Astrocyte of the cerebellum (primary cell): Measurements from ENCODE around the gene MED13L.

ENCODE experiments used
- DNase-seq: peaks from one replicate; pipeline ENCODE4 v3.0.0-alpha.2; 2011; ENCODE audit warnings: low read depth
- H3K4me3 ChIP-seq: 2 replicates; pipeline ENCODE4 v1.5.1; 2011; ENCODE audit warnings: mild to moderate bottlenecking, low read depth, low read length, moderate library complexity
- CTCF ChIP-seq: IDR thresholded peaks from 2 replicates; pipeline ENCODE4 v1.5.1; 2012; ENCODE audit warnings: low read length, low read depth, moderate library complexity, mild to moderate bottlenecking; ENCODE audit errors: missing control alignments
- in situ Hi-C: cut with HindIII; loops from 2 replicates; pipeline ENCODE4 v1.10.0; 2017; ENCODE audit warnings: low sequenced_read_pairs

MED13L gene

GRCh38 chr12:115923851-115924250 is 353.6 kb downstream of the MED13L start:
- no peak for TF ChIP-seq CTCF
- in situ Hi-C loops, result no loop called here
- no peak for DNase-seq
- no peak overlapping the region for H3K4me3 ChIP-seq

- DNase-seq, result no peak
- no peak overlapping the region for H3K4me3 ChIP-seq
- no peak for TF ChIP-seq CTCF
- in situ Hi-C loops, result no loop called here
These were observed 354.4 kb downstream of the MED13L start for GRCh38 chr12:115922952-115923564.

- in situ Hi-C loops, result no loop called here
These were observed 356.9 kb downstream of the MED13L start for GRCh38 chr12:115920395-115921183.

GRCh38 chr12:115918763-115919162 is 358.7 kb downstream of the MED13L start:
- TF ChIP-seq CTCF, result no peak
- in situ Hi-C loops, result no loop called here
- DNase-seq, result no peak

More at GRCh38 chr12:115920395-115921183, 356.9 kb downstream of the MED13L start:
- DNase-seq, result no peak
- no peak for TF ChIP-seq CTCF
- no peak overlapping the region for H3K4me3 ChIP-seq

GRCh38 chr12:115916910-115917668 is 360.4 kb downstream of the MED13L start:
- in situ Hi-C loops, result no loop called here
- no peak for DNase-seq
- TF ChIP-seq CTCF, result peak; percentile 85
- H3K4me3 ChIP-seq, result no peak overlapping the region

More at GRCh38 chr12:115918763-115919162, 358.7 kb downstream of the MED13L start:
- H3K4me3 ChIP-seq, result no peak overlapping the region

GRCh38 chr12:115914122-115914521 is 363.4 kb downstream of the MED13L start:
- DNase-seq, result no peak
- H3K4me3 ChIP-seq, result no peak overlapping the region
- in situ Hi-C loops, result no loop called here
- no peak for TF ChIP-seq CTCF
